GM18519 (cell line): ENCODE data around the gene CENPE.
A peak's percentile ranks its signal among the peaks of the same experiment; 100 is the strongest.

ENCODE experiments used
- ATAC-seq: cut with Tn5 transposase; IDR thresholded peaks from one replicate; pipeline ENCODE4 v1.9.1; 2021; ENCODE audit warnings: mild to moderate bottlenecking, moderate library complexity; ENCODE audit not compliant: unreplicated experiment, low FRiP score

CENPE gene

GRCh38 chr4:103137446-103137827 is 60.7 kb downstream of the CENPE start:
- no peak for ATAC-seq

- ATAC-seq: no peak
These were observed 61.3 kb downstream of the CENPE start for GRCh38 chr4:103136671-103137445.

GRCh38 chr4:103129174-103129573 is 69.0 kb downstream of the CENPE start:
- ATAC-seq: no peak

GRCh38 chr4:103126126-103126525 is 72.0 kb downstream of the CENPE start:
- no peak for ATAC-seq

GRCh38 chr4:103123114-103123513 is 75.0 kb downstream of the CENPE start:
- no peak for ATAC-seq

GRCh38 chr4:103118166-103118565 is 80.0 kb downstream of the CENPE start:
- no peak for ATAC-seq

GRCh38 chr4:103111598-103111997 is 86.5 kb downstream of the CENPE start:
- no peak for ATAC-seq

- no peak for ATAC-seq
These were observed 89.6 kb downstream of the CENPE start for GRCh38 chr4:103108542-103108941.

- no peak for ATAC-seq
These were observed 92.4 kb downstream of the CENPE start for GRCh38 chr4:103105558-103106356.

GRCh38 chr4:103104886-103105285 is 93.3 kb downstream of the CENPE start:
- ATAC-seq: no peak

- no peak for ATAC-seq
These were observed 97.5 kb downstream of the CENPE start for GRCh38 chr4:103100691-103101090.

- ATAC-seq: peak; percentile 97
These were observed 98.3 kb downstream of the CENPE start, which contains the start of gene BDH2 for GRCh38 chr4:103099691-103100392. Gene BDH2 (minus strand): TSS chr4:103099834. CDS start chr4:103096254, 3,580 bp downstream.

- no peak for ATAC-seq
These were observed 99.2 kb downstream of the CENPE start for GRCh38 chr4:103098756-103099440.

- ATAC-seq: no peak
These were observed 99.8 kb downstream of the CENPE start for GRCh38 chr4:103098341-103098740.

- no peak for ATAC-seq
These were observed 101.0 kb downstream of the CENPE start for GRCh38 chr4:103097112-103097511.

- ATAC-seq: no peak
These were observed 103.1 kb downstream of the CENPE start for GRCh38 chr4:103095080-103095479.

- ATAC-seq: no peak
These were observed 105.9 kb downstream of the CENPE start for GRCh38 chr4:103092245-103092644.

- ATAC-seq: peak; percentile 67
These were observed 106.4 kb downstream of the CENPE start for GRCh38 chr4:103091601-103092223.

- no peak for ATAC-seq
These were observed 108.7 kb downstream of the CENPE start for GRCh38 chr4:103089481-103089880.

GRCh38 chr4:103086551-103086950 is 111.6 kb downstream of the CENPE start:
- no peak for ATAC-seq
